ENCODE results near the gene VAV3. TPM values are rescaled to one million over a fixed set of nuclear protein-coding genes. Genes with fewer than 3 reads are reported as not detected.

VAV3 gene
- total RNA-seq, 2 experiments from 2014 or later: 2.3 to 8.3 TPM

GRCh38 chr1:107692580-107693345 is 272.2 kb downstream of the VAV3 start:
- Histone ChIP-seq H2AFZ (ENCODE audit: low read length) (no peak overlapping the region), H3K27ac (ENCODE audit: low read depth, low read length, poor library complexity, severe bottlenecking) (no peak overlapping the region), H3K4me3 (ENCODE audit: low read depth, low read length, poor library complexity, severe bottlenecking) (no peak overlapping the region), H3K9me3 (ENCODE audit: low read length) (no peaks in the 10 kb centered on the region), H3K4me1 (ENCODE audit: insufficient read depth, low read length, poor library complexity, severe bottlenecking) (no peaks in the 10 kb centered on the region), H4K20me1 (ENCODE audit: insufficient read depth, low read length) (no peaks in the 10 kb centered on the region), H3K36me3 (ENCODE audit: insufficient read depth, low read length) (no peaks in the 10 kb centered on the region), H3K79me2 (ENCODE audit: insufficient read depth, low read depth, low read length) (no peaks in the 10 kb centered on the region), H3K4me2 (ENCODE audit: low read length) (no peak overlapping the region), H3K9me2 (ENCODE audit: insufficient read depth, low read length) (no peaks in the 10 kb centered on the region)
- BruUV-seq (replicated peaks): no TSS peak
- POLR2A ChIA-PET: interaction anchor here (0.9 to 1.6 kb wide), 4 partner anchors 8 to 31 kb away, joined by 3 to 4 read pairs (median 3); no protein-coding TSS in a partner anchor
- CTCF ChIA-PET (ENCODE audit: unreplicated experiment): no interaction called here
- TF ChIP-seq EZH2phosphoT487 (IDR thresholded peaks at IDR 0.05; ENCODE audit: borderline replicate concordance, low read depth, low read length): no peak
- TF ChIP-seq, protein P1, sequence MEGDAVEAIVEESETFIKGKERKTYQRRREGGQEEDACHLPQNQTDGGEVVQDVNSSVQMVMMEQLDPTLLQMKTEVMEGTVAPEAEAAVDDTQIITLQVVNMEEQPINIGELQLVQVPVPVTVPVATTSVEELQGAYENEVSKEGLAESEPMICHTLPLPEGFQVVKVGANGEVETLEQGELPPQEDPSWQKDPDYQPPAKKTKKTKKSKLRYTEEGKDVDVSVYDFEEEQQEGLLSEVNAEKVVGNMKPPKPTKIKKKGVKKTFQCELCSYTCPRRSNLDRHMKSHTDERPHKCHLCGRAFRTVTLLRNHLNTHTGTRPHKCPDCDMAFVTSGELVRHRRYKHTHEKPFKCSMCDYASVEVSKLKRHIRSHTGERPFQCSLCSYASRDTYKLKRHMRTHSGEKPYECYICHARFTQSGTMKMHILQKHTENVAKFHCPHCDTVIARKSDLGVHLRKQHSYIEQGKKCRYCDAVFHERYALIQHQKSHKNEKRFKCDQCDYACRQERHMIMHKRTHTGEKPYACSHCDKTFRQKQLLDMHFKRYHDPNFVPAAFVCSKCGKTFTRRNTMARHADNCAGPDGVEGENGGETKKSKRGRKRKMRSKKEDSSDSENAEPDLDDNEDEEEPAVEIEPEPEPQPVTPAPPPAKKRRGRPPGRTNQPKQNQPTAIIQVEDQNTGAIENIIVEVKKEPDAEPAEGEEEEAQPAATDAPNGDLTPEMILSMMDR (conservative IDR thresholded peaks at IDR 0.05; ENCODE audit: low read length): no peak
- intact Hi-C loops (cut with micrococcal nuclease; ENCODE audit: unreplicated experiment): no loop called here
- no peak for DNase-seq (ENCODE audit: low spot score)

- H3K4me3 ChIP-seq (ENCODE audit: low read depth, low read length, poor library complexity, severe bottlenecking): no peak overlapping the region
- H3K36me3 ChIP-seq (ENCODE audit: insufficient read depth, low read length): no peaks in the 10 kb centered on the region
- H3K9me3 ChIP-seq (ENCODE audit: low read length): no peaks in the 10 kb centered on the region
- H3K4me2 ChIP-seq (ENCODE audit: low read length): no peak overlapping the region
- no peak for DNase-seq (ENCODE audit: low spot score)
- no peak for TF ChIP-seq EZH2phosphoT487 (IDR thresholded peaks at IDR 0.05; ENCODE audit: borderline replicate concordance, low read depth, low read length)
- TF ChIP-seq, protein P1 (conservative IDR thresholded peaks at IDR 0.05; ENCODE audit: low read length): no peak
- H3K9me2 ChIP-seq (ENCODE audit: insufficient read depth, low read length): no peaks in the 10 kb centered on the region
- no peak overlapping the region for H2AFZ ChIP-seq (ENCODE audit: low read length)
- H3K79me2 ChIP-seq (ENCODE audit: insufficient read depth, low read depth, low read length): no peaks in the 10 kb centered on the region
- no TSS peak for BruUV-seq (replicated peaks)
- H4K20me1 ChIP-seq (ENCODE audit: insufficient read depth, low read length): no peaks in the 10 kb centered on the region
- ChIA-PET POLR2A (interaction anchor here (1.6 kb wide), 1 partner anchor 10 kb away, joined by 3 read pairs; no protein-coding TSS in a partner anchor), CTCF (ENCODE audit: unreplicated experiment) (no interaction called here)
- no peak overlapping the region for H3K27ac ChIP-seq (ENCODE audit: low read depth, low read length, poor library complexity, severe bottlenecking)
- H3K4me1 ChIP-seq (ENCODE audit: insufficient read depth, low read length, poor library complexity, severe bottlenecking): no peaks in the 10 kb centered on the region
- intact Hi-C loops (cut with micrococcal nuclease; ENCODE audit: unreplicated experiment): no loop called here
These were observed 273.4 kb downstream of the VAV3 start for GRCh38 chr1:107691540-107691939.

DNA sequence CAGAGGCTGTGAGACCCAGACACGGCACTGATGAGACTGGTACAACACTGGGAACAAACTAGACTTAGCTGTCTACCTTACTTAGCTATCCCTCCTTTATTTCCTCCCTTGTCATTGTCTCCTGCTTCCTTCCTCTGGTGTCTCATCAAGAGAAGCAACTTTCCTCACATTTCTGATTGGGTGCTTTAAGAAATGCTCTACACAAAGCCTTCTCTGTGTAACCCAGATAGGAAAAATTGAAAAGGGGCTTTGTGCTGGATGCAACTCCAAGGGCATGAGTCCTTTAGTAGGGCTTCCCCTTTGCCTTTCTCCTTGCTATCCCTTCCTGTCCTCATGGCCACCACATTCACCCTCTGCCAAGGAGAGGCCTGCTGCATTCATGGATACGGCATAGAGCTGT is 274.5 kb downstream of the VAV3 start:
- H3K9me2 ChIP-seq (ENCODE audit: insufficient read depth, low read length): no peaks in the 10 kb centered on the region
- no peak overlapping the region for H2AFZ ChIP-seq (ENCODE audit: low read length)
- DNase-seq (ENCODE audit: low spot score): no peak
- BruUV-seq (replicated peaks): no TSS peak
- no peak overlapping the region for H3K27ac ChIP-seq (ENCODE audit: low read depth, low read length, poor library complexity, severe bottlenecking)
- ChIA-PET CTCF (ENCODE audit: unreplicated experiment) (no interaction called here), POLR2A (interaction anchor here (0.6 to 1.4 kb wide), 2 partner anchors 11 to 22 kb away, joined by 3 to 8 read pairs; no protein-coding TSS in a partner anchor)
- no peak overlapping the region for H3K4me2 ChIP-seq (ENCODE audit: low read length)
- H3K36me3 ChIP-seq (ENCODE audit: insufficient read depth, low read length): no peaks in the 10 kb centered on the region
- H3K4me1 ChIP-seq (ENCODE audit: insufficient read depth, low read length, poor library complexity, severe bottlenecking): no peaks in the 10 kb centered on the region
- no peak for TF ChIP-seq EZH2phosphoT487 (IDR thresholded peaks at IDR 0.05; ENCODE audit: borderline replicate concordance, low read depth, low read length)
- TF ChIP-seq, protein P1 (conservative IDR thresholded peaks at IDR 0.05; ENCODE audit: low read length): no peak
- H4K20me1 ChIP-seq (ENCODE audit: insufficient read depth, low read length): no peaks in the 10 kb centered on the region
- H3K79me2 ChIP-seq (ENCODE audit: insufficient read depth, low read depth, low read length): no peaks in the 10 kb centered on the region
- intact Hi-C loops (cut with micrococcal nuclease; ENCODE audit: unreplicated experiment): no loop called here
- H3K9me3 ChIP-seq (ENCODE audit: low read length): no peaks in the 10 kb centered on the region
- H3K4me3 ChIP-seq (ENCODE audit: low read depth, low read length, poor library complexity, severe bottlenecking): no peak overlapping the region

Data from OCI-LY7 (cell line).